ENCODE data around the gene PAF1.

Gene PAF1

DNA sequence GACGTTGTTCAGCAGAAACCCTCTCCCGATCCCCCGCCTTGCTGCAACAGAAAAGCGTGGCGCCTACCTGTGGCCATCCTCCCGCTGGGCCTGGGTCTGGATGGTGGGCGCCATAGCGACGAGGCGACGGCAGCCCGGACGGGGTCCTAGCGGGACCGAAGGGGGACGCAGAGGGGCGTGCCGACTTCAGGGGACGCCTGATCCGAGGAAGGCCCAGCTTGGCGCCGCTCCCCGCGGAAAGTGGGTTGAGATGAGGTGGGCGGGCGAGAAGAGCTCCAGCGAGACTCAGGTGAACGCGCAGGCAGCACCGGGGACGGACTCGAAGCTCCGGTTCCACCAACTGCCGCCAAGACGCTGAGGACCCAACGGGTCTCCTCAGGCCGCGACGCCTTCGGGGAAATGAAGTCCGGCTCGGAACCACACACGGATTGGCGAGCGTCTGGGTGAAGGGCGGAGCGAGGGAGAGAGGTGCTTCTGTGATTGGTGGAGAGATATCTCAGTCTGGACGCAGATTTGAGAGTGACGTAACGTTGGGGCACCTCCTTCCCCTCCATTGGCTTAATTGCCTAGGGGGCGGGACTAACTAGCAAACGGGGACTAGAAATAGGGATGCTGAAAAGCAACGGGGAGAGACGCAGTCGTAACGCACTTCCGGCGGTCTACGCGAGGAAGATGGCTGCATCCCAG lies at the start of gene PAF1, which contains the start of gene MED29:
TSS of gene PAF1 (minus strand) at position 356 of the 687 bp plus-strand sequence. CDS start at position 114, 242 bp downstream.
TSS of gene MED29 (plus strand) at position 628 of the 687 bp plus-strand sequence. CDS start at position 673, 45 bp downstream.
- DNase-seq (ENCODE audit: low spot score) (peak; percentile 99), FAIRE-seq (peak; percentile 97)

DNA sequence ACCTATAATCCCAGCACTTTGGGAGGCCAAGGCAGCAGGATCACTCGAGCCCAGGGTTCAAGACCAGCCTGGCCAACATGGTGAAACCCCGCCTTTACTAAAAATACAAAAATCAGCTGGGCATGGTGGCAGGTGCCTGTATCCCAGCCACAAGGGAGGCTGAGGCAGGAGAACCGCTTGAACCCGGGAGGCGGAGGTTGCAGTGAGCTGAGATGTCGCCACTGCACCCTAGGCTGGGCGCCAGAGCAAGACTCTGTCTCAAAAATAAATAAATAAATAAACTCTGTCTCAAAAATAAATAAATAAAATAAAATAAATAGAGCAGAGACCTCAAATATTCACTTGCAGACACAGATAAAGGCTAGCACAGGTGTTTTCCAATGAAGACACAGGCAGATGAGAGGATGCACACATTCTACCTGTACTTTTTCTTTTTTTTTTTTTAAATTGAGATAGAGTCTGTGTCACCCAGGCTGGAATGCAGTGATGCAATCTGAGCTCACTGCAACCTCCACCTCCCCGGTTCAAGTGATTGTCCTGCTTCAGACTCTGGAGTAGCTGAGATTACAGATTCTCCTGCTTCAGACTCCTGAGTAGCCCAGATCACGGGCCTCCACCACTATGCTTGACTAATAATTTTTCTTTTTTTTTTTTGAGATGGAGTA lies 47.5 kb upstream of the PAF1 start:
- FAIRE-seq (no peak), DNase-seq (ENCODE audit: low spot score) (no peak)

DNA sequence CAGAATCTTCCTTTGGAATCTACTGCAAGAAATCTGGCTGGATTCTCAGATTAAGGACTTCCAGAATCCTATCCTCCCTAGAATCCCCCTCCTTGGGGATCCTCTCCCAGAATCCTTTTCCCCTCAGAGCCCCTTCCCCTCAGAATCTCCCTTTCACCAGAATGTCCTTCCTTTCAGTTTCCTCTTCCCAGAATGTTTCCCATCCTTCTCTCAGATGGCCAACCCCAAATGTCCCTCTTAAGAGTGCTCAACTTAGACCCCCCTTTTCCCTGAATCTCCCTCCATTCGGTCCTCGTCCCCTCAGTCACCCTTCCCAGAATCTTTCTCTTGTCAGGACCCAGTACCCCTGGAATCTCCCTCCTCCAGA lies 45.4 kb upstream of the PAF1 start:
- no peak for DNase-seq (ENCODE audit: low spot score)
- no peak for FAIRE-seq

DNA sequence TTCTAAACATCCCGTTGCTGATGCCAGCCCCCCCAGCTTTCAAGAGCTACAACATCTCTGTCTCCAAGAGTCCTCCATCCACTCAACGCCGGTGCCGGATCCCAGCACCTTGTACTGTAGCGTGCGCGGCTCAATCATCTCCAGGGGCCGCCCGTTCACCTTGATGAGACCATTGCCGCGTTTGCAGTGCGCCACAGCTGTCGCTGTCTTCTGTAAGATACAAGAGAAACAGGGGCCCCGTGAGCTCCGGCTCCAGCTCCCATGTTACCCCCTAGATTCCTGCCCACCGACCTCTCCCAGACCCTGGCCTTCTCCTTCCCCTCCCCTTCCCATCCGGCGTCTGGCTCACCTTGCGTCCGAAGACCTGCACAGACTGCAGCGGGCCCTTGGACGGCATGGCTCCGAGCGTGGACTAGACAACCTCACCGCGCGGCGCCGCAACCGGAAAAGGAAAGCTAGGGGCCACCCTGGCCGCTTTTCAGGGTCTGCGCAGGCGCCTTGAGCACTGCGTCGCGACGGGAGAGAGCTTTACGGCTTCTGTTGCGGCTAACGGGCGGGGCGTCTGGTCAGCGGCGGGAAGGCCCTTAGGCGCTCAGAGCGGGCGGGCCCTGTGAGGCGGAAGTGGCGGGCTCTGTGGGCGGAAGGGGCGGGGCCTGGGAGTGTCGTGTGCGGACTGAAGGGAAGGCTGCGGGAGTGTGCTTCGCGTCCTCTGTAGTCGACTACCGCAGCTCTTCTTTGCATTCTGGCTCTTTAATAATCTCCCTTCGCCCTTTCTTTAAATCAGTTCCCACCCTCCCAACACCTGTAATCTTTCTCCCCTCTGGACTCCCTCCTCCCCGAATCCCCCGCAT lies 44.8 kb upstream of the PAF1 start, which contains the start of gene RPS16:
TSS of gene RPS16 (minus strand) at position 451 of the 851 bp plus-strand sequence. CDS start at position 397, 54 bp downstream.
- DNase-seq (ENCODE audit: low spot score) = peak; percentile 96
- FAIRE-seq = no peak

DNA sequence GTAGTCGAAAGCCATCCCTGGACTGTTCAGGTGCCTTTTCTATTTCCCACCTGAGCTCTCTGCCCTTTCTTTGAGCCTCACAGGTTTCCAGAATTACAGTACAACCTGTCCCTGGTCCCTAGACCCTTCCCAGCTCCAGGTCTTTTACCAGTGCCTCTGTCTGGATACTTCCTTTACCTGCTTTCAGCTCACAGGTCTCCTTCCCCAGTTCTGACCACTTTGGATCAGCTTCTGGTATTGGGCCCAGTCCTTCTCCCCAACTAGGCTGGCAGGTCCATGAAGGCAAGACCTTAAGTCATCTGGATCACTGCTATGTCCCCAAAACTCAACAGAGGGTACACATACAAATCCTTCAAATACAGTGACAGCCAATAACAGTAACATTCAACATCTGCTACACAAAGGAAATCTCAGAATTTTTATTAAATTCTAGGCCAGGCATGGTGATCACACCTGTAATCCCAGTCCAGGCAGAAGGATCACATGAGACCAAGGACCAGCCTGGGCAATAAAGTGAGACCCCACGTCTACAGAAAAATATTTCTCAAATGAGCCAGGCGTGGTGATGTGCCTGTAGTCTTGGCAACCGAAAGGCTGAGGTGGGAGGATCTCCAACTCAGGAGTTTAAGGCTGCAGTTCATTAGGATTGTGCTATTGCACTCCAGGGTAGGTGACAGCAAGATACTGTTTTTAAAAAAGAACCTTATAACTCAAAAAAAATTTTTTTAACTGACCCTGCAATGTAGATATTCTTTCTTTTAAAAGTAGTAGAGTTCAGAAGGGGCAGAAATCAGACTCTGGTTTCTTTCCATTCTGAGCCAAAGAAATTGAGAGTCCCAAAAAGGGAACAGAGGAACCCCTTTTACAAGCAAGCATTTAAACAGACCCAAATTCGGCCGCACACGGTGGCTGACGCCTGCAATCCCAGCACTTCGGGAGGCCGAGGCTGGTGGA lies 43.5 kb upstream of the PAF1 start:
- FAIRE-seq (no peak), DNase-seq (ENCODE audit: low spot score) (no peak)

DNA sequence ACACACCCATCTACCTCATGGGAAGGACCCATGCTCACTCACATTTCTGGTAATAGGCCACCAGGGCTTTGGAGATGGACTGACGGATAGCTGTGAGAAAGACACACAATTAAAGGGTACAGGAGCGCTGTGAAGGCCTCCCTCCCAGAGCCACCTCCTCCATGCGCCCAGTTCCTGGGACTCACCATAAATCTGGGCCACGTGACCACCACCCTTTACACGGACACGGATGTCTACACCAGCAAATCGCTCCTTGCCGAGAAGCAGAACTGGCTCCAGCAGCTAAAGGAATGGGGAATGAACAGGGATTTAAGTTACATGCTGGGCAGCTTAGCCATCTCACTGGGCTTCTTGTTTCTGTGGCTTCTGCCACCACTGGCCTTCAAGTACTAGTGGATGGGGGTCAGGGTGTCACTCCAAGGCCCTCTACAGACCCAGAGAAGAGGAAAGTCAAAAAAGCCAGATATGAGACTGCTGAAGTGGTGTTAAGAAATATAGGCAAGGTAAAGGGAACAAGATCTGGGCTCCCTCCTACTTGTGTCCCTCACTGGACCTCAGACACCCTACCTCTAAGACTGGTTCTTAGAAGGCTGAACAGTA lies 42.7 kb upstream of the PAF1 start:
- FAIRE-seq = no peak
- DNase-seq (ENCODE audit: low spot score) = no peak

DNA sequence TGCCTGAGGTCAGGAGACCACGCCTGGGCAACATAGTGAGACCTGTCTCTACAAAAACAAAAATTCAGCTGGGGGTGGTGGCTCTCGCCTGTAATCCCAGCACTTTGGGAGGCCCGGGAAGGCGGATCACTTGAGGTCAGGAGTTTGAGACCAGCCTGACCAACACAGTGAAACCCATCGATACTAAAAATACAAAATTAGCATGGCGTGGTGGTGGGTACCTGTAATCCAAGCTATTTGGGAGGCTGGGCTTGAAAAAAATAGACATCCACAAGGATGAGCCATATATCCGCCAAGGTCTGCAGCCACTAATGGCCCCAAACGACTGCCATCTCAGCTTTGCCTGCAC lies 41.7 kb upstream of the PAF1 start:
- DNase-seq (ENCODE audit: low spot score) (no peak), FAIRE-seq (no peak)

DNA sequence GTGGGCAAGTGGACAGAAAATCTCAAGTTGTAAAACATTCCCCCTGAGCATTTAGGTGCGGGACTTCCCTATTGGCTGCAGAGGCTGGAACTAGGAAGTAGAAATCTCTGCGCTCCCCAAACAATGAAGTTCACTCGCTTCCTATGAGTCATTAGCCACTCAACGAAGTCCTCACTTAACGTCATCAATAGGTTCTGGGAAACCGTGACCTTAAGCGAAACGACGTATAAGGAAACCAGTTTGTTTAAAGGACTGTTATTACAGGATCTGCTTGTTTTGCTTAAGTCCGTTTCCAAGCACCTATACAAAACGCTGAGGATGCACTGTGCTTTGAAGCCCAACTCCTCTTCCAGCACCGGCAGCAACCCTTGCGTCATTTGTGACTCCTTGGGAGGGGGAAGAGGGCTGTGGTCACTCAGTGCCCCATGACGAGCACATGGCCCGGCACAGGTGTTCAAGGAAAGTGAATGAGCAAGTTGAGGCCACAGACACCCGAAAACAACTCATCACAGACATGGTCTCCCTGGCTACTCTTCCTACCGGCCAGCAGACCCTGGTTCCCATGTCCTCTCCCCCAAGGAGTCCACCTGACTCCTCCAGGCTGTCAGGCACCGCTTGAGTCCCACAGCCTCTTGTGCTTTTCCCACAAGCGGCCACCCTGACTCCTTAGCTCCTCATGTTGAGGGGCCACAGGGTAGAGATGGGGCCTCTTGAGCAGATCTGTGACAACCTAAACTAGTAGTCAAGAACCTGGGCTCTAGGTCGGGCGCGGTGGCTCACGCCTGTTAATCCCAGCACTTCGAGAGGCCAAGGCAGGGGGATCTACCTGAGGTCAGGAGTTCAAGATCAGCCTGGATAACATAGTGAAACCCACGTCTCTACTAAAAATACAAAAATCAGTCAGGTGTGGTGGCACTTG lies 40.0 kb upstream of the PAF1 start:
- DNase-seq (ENCODE audit: low spot score) (peak; percentile 51), FAIRE-seq (no peak)

DNA sequence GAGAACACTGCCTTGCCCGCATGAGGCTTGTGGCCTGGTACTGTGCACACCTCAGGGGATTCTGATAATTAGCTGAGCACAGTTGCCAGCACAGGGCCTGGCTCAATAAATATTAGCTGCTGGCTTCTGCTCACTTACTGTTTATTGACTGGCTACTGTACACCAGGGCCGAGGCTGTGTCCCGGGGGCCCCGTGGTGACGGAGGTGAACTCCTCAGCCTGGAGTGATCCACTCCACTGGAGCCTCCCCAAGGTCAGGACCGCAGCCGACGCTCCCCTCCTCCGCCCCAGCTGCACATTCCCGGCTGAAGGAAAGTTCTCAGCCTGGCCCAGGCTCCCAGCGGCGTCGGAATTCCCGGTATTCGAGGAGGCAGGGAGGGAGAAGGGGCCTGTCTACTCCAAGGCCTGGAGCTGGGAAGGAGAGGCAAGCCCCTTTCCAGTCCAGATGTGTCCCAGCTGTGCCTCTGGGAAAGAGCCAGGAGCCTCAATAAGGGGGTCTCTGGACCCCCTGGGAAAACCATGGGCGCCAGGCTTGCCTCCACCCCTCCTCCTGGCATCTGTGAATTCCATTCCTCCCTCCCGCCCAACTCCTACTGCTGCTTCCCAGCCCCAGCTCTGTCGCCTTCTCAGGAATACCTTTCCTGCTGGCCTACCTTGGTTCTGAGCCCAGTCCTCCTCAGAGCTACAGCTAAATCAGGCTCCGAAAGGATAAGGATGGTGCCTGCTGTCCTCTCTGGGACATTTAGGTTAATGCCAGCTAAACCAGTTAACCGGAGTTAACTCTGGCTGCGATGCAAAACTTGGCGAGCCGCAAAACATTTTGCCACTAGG lies 37.6 kb upstream of the PAF1 start:
- FAIRE-seq = no peak
- DNase-seq (ENCODE audit: low spot score) = peak; percentile 61

DNA sequence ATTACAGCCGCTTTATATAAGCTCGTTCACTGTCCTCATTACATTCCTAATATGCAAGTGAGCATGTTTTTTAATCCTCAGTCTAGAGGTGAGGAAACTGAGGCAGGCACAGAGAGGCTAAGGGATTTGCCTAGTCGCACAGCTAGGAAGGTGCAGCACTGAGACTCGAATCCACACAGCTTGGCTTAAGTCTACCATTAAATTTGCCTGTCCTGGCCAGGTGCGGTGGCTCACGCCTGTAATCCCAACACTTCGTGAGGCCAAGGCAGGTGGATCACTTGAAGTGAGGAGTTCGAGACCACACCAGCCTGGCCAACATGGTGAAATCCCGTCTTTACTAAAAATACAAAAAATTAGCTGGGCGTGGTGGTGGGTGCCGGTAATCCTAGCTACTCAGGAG lies 36.8 kb upstream of the PAF1 start:
- FAIRE-seq = no peak

DNA sequence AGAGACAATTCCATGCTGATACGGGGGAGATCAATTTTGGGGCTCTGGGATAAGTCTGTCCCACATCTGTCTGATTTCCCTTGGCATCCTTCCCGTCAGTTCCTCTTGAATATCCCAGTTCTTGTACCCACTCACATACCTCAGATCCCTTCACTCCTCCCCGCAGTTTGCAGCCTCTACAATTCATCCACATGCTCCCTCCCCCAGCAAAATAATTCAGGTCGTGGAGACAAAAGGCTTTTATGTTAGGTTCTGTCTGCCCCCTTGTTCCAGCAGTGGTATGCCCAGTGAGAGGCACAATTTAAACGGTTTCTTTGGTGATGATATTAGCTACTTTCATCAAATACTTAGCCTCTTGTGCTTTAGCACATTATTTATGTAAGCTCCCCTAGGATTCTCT lies 35.3 kb upstream of the PAF1 start:
- DNase-seq (ENCODE audit: low spot score) = no peak

More for the DNA sequence above, 36.8 kb upstream of the PAF1 start:
- DNase-seq (ENCODE audit: low spot score) = no peak

DNA sequence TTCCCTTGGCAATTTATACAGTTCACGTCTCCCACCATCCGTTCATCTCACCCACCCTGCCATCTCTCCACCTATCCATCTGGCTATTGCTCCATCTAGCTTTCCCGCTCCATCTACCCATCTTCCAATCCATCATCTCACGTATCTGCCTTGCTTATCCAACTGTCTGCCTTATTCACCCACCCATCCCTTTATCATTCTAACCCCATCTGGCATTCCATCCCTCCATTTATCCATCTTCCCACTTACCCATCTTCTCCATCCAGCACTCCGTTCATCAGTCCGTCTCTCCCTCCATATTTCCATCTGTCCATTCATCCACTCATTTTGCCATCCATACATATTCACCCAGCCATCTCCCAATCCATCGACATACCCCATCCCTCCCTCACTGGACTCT lies 34.8 kb upstream of the PAF1 start:
- FAIRE-seq = peak; percentile 44
- DNase-seq (ENCODE audit: low spot score) = no peak

More for the DNA sequence above, 35.3 kb upstream of the PAF1 start:
- FAIRE-seq = no peak

DNA sequence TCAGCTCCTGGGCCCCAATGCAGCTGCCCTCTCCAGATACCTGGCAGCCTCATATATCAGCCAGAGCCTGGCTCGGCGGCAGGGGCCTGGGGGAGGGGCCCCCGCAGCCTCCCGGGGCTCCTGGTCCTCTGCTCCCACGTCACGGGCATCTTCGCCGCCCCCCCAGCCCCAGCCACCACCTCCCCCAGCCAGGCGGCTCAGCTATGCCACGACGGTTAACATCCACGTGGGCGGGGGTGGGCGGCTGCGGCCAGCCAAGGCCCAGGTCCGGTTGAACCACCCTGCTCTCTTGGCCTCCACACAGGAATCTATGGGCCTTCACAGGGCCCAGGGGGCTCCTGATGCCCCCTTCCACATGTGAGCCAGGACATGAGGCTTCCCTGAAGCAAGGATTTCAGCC lies 34.0 kb upstream of the PAF1 start:
- DNase-seq (ENCODE audit: low spot score) (no peak), FAIRE-seq (no peak)

DNA sequence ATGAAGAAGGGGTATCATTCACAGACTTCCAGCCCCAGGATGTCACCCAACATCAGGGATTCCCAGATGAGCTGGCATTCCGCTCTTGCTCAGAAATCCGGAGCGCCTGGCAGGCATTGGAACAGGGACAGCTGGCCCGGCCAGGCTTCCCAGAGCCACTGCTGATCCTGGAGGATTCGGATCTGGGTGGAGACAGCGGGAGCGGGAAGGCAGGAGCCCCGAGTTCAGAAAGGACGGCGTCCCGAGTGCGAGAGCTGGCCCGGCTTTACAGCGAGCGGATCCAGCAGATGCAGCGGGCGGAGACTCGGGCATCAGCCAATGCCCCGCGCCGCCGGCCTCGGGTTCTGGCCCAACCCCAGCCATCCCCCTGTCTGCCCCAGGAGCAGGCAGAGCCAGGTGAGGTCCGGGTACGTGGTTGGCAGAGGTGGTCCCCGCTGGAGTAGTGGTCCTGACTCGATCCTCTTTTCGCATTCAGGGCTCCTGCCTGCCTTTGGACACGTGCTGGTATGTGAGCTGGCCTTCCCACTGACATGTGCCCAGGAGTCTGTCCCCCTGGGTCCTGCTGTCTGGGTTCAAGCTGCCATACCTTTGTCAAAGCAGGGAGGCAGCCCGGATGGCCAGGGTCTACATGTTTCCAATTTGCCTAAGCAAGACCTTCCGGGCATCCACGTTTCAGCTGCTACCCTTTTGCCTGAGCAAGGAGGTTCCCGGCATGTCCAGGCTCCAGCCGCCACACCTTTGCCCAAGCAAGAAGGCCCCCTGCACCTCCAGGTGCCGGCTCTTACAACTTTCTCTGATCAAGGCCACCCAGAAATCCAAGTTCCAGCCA lies 32.6 kb upstream of the PAF1 start:
- FAIRE-seq (no peak), DNase-seq (ENCODE audit: low spot score) (no peak)

DNA sequence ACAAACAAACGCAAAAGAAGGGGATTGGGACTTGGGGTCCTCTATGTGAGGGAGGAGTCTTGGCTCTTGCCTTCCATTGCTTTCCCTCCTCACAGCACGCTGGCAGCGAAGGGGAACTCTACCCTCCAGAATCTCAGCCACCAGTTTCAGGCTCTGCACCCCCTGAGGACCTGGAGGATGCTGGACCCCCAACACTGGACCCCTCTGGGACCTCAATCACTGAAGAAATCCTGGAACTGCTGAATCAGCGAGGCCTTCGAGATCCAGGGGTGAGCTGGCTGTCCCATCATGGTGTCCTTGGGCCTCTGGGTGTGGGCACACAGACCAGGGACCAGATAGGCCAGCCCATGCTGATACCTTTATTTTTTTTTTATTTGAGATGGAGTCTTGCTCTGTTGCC lies 31.1 kb upstream of the PAF1 start:
- DNase-seq (ENCODE audit: low spot score) (no peak), FAIRE-seq (no peak)

DNA sequence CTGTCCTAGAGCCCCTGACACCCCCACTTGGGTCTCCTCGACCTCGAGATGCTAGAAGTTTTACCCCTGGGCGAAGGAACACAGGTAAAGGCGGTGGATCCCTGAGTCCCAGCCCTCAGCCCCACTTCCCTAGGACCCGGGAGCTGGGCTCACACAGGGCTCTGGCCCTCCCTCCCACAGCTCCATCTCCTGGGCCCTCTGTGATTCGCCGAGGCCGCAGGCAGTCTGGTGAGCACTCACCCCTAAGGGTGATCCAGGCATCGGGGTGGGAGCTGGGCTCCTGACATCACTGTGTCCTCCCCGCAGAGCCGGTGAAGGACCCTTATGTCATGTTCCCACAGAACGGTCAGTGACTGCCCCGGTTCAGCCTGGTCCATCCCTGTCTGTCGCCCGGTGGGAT lies 29.9 kb upstream of the PAF1 start:
- no peak for FAIRE-seq

DNA sequence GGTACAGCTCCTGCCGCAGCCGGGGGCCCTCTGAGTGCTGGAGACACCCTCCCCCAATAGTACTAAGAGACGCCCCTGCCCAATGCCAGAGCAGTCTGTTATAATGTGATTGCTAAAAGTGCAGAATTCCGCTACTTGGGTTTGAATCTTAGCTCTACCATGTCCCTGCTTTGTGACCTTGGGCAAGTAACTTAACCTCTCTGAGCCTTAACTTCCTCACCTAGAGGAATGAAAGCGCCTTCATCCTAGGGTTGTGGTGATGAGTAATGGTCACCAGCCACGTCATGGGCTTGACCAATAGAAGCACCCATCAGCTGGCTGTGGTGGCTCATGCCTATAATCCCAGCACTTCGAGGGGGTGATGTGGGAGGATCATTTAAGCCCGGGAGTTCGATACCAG lies 28.1 kb upstream of the PAF1 start:
- no peak for DNase-seq (ENCODE audit: low spot score)
- FAIRE-seq = no peak

More for the DNA sequence above, 29.9 kb upstream of the PAF1 start:
- DNase-seq (ENCODE audit: low spot score) = no peak
